Fibroblast of the aortic adventitia (primary cell): ENCODE results near the gene GPX7. TPM values are rescaled to one million over a fixed set of nuclear protein-coding genes. Genes with fewer than 3 reads are reported as not detected.
A peak's percentile ranks its signal among the peaks of the same experiment; 100 is the strongest.
"Not testable (repeated sequence)": the region's sequence is repeated elsewhere in the genome, so short reads cannot be mapped to it uniquely, and the experiment has no call there.

Experiments used
- DNase-seq: peaks from one replicate; pipeline ENCODE4 v3.0.0-alpha.2; 2010; ENCODE audit warnings: low read depth
- H3K4me3 ChIP-seq: 2 replicates; pipeline ENCODE4 v1.5.1; 2011; ENCODE audit warnings: low read depth, mild to moderate bottlenecking, control low read depth, low read length, moderate library complexity
- total RNA-seq: library from RNA; depleted of rRNA; stranded (reverse); fragments of >200 nt; gene quantifications from 2 replicates; pipeline ENCODE4 v1.2.3, GENCODE V29; 2012; ENCODE audit warnings: low replicate concordance
- TF ChIP-seq, protein P1 (sequence below): IDR thresholded peaks from 2 replicates; pipeline ENCODE4 v1.5.1; 2011; ENCODE audit warnings: mild to moderate bottlenecking, low read length, control low read depth, inconsistent platforms; ENCODE audit not compliant: insufficient read depth

Gene GPX7
- total RNA-seq, 1 donor: 31.0 TPM

DNA sequence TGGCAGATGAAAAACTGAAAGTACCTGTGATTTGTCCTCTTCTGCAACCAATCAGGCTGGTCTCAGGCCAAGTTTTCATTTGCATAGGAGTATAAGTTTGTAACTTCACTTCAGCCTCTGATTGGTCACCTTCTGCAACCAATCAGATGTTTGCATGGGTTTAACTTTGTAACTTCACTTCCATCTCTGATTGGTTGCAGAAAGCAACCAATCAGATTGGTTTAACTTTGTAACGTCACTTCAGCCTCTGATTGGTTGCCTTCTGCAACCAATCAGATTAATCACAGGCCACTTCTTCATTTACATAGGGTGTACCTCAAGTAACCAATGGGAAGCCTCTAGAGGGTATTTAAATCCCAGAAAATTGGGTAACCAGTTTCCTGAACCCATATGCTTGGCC lies 30.4 kb upstream of the GPX7 start:
- TF ChIP-seq, protein P1, sequence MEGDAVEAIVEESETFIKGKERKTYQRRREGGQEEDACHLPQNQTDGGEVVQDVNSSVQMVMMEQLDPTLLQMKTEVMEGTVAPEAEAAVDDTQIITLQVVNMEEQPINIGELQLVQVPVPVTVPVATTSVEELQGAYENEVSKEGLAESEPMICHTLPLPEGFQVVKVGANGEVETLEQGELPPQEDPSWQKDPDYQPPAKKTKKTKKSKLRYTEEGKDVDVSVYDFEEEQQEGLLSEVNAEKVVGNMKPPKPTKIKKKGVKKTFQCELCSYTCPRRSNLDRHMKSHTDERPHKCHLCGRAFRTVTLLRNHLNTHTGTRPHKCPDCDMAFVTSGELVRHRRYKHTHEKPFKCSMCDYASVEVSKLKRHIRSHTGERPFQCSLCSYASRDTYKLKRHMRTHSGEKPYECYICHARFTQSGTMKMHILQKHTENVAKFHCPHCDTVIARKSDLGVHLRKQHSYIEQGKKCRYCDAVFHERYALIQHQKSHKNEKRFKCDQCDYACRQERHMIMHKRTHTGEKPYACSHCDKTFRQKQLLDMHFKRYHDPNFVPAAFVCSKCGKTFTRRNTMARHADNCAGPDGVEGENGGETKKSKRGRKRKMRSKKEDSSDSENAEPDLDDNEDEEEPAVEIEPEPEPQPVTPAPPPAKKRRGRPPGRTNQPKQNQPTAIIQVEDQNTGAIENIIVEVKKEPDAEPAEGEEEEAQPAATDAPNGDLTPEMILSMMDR: no peak
- no peak overlapping the region for H3K4me3 ChIP-seq
- peak; percentile 35 for DNase-seq

DNA sequence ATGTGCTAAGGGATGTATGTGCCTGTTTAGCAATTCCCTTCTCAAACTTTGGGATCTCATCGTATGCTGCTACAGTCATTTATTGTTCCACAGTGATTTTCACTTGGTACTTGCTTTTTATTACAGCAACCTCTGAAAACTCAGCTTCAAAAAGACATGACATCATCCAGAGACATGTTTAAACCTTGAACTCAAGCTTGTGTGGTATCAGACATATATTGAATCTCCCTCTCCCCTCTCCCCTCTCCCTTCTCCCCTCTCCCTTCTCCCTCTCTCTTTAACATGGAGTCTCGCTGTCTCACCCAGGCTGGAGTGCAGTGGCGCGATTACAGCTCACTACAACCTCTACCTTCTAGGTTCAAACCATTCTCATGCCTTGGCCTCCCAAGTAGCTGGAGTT lies 29.8 kb upstream of the GPX7 start:
- TF ChIP-seq, protein P1: no peak
- H3K4me3 ChIP-seq: no peak overlapping the region
- no peak for DNase-seq

DNA sequence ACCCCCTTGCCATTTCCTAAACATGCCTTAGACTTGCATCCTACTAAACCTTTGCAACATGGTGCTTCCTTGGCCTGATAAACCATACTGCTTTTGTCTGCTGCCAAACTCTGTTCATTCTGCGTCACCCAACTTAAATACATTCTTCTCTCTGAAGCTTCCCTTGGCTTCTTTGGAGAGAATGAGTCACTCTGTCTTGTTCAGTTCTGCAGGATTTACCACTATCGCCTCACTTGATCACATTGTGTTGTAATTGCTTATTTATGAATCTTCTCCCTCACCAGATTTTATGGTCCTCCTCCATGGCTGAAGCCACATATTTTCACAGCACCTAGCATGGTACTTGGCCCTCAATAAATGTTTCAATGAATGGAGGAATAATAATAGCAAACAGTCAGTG lies 27.6 kb upstream of the GPX7 start:
- TF ChIP-seq, protein P1: no peak
- no peak overlapping the region for H3K4me3 ChIP-seq
- peak; percentile 96 for DNase-seq

DNA sequence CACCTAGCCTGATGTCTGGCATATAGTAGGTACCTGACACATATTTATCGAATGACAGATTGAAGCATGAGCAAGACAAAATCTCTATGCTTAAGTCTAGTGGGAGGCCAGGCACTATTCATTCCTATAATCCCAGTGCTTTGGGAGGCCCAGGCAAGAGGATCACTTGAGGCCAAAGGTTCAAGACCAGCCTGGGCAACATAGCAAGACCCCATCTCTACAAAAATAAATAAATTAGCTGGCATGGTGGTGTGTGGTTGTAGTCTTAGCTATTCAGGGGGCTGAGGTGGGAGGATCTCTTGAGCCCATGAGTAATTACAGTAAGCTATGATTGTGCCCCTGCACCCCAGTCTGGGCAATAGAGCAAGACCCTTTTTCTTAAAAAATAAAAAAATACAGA lies 26.1 kb upstream of the GPX7 start:
- no peak for DNase-seq
- TF ChIP-seq, protein P1: no peak
- H3K4me3 ChIP-seq: no peak overlapping the region

DNA sequence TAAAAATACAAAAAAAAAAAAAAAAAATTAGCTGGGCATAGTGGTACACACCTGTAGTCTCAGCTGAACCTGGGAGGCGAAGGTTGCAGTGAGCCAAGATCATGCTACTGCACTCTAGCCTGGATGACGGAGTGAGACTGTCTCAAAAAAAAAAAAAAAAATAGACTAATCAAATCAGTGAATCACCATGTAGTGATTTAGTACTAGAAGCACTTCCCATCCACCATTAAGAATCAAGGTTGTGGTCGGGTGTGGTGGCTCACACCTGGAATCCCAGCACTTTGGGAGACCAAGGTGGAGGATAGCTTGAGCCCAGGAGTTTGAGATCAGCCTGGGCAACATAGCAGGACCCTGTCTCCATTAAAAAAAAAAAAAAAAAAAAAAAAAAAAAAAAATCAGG lies 24.1 kb upstream of the GPX7 start:
- H3K4me3 ChIP-seq, DNase-seq: not testable (repeated sequence)

DNA sequence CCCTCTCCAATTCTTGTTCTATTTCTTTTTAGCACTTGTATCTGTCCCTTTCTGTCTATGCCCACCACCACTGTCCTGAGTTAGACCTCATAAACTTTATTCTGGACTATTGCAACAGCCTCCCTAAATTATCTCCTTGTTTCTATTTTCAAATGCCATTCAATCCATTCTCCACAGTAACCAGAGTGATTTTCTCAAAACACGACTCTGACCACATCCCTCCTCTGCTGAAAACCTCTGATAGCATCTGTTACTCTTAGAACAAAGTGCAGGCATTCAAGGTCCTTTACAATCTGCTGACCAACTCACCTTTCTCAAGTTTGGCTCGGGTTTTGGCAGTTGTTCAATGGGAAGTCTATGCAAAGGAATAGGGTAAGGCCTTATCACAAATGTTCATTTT lies 22.8 kb upstream of the GPX7 start:
- TF ChIP-seq, protein P1: no peak
- no peak for DNase-seq
- no peak overlapping the region for H3K4me3 ChIP-seq

DNA sequence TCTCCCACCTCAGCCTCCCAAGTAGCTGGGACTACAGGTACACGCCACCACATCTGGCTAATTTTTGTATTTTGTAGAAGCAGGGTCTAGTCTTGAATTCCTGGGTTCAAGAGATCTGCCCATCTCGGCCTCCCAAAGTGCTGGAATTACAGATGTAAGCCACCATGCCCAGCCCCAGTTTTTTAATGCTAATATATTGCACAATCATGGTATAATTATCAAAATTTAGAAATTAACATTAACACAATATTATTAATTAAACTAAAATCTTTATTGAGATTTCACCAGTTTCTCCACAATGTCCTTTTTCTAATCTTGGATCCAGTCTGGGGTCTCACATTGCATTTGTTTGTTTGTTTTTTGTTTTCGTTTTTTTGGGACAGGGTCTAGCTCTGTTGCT lies 21.9 kb upstream of the GPX7 start:
- no peak for DNase-seq
- no peak overlapping the region for H3K4me3 ChIP-seq
- TF ChIP-seq, protein P1: no peak

DNA sequence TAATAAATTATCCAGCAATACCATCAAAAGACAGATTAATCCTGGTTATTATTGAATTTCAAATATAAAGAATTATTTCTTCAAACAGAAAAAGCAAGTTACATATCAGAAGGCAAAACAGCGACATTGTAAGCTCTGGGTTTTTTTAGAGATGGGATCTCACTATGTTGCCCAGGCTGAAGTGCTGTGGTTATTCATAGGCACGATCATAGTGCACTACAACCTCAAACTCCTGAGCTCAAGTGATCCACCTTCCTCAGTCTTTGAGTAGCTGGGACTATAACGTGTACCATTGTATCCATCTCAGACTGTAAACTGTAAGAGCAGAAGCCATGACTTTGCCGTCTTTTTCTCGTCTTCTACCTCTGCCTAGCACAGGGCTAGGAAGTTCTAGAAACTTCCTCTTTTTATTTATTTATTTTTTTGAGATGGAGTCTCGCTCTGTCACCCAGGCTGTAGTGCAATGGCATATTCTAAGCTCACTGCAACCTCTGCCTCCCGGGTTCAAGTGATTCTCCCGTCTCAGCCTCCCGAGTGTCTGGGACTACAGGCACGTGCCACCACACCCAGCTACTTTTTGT lies 20.0 kb upstream of the GPX7 start:
- no peak for DNase-seq
- no peak overlapping the region for H3K4me3 ChIP-seq
- TF ChIP-seq, protein P1: no peak
